GM19463 (cell line): Measurements from ENCODE around the gene MEGF8.

Experiments
- ATAC-seq: cut with Tn5 transposase; IDR thresholded peaks from one replicate; pipeline ENCODE4 v1.9.1; 2021; ENCODE audit warnings: mild to moderate bottlenecking, moderate library complexity; ENCODE audit not compliant: unreplicated experiment

Gene MEGF8

GRCh38 chr19:42352301-42353259, 27.1 kb downstream of the MEGF8 start:
- no peak for ATAC-seq

GRCh38 chr19:42353341-42354015, 28.0 kb downstream of the MEGF8 start:
- ATAC-seq = no peak

GRCh38 chr19:42355896-42356295, 30.5 kb downstream of the MEGF8 start:
- no peak for ATAC-seq

- ATAC-seq = no peak
These were observed 31.3 kb downstream of the MEGF8 start for GRCh38 chr19:42356686-42357085.

GRCh38 chr19:42357290-42357689, 31.9 kb downstream of the MEGF8 start:
- ATAC-seq = no peak

- no peak for ATAC-seq
These were observed 35.5 kb downstream of the MEGF8 start for GRCh38 chr19:42360787-42361544.

- ATAC-seq = no peak
These were observed 36.1 kb downstream of the MEGF8 start for GRCh38 chr19:42361545-42361910.

- no peak for ATAC-seq
These were observed 36.9 kb downstream of the MEGF8 start for GRCh38 chr19:42362342-42362741.

GRCh38 chr19:42362891-42363440, 37.5 kb downstream of the MEGF8 start:
- ATAC-seq = no peak

GRCh38 chr19:42363614-42364346, 38.3 kb downstream of the MEGF8 start:
- ATAC-seq = no peak

- no peak for ATAC-seq
These were observed 41.2 kb downstream of the MEGF8 start for GRCh38 chr19:42366673-42367072.

GRCh38 chr19:42367929-42368328, 42.5 kb downstream of the MEGF8 start:
- ATAC-seq = no peak

- ATAC-seq = no peak
These were observed 42.9 kb downstream of the MEGF8 start for GRCh38 chr19:42368360-42368759.

- no peak for ATAC-seq
These were observed 43.3 kb downstream of the MEGF8 start for GRCh38 chr19:42368765-42369164.

GRCh38 chr19:42369433-42370067, 44.1 kb downstream of the MEGF8 start:
- ATAC-seq = no peak

- ATAC-seq = no peak
These were observed 44.7 kb downstream of the MEGF8 start for GRCh38 chr19:42370068-42370520.

GRCh38 chr19:42370626-42371175, 45.3 kb downstream of the MEGF8 start:
- no peak for ATAC-seq

GRCh38 chr19:42374826-42375376, 49.5 kb downstream of the MEGF8 start:
- no peak for ATAC-seq
